Endometrial microvascular endothelial cells (primary cell): Measurements from ENCODE around the gene RNU1-3. TPM values are rescaled to one million over a fixed set of nuclear protein-coding genes. Genes with fewer than 3 reads are reported as not detected.
"Not testable (repeated sequence)": the region's sequence is repeated elsewhere in the genome, so short reads cannot be mapped to it uniquely, and the experiment has no call there.

Source experiments
- in situ Hi-C: cut with HindIII; loops from 2 replicates; pipeline ENCODE4 v1.10.0; 2017; ENCODE audit warnings: low sequenced_read_pairs, low pct_unique_long_range_greater_than_20kb; ENCODE audit errors: inconsistent ontology term
- total RNA-seq: library from RNA; depleted of rRNA; stranded (reverse); fragments of >200 nt; gene quantifications from one replicate; pipeline ENCODE4 v1.2.3, GENCODE V29; 2015; ENCODE audit errors: inconsistent ontology term

The RNU1-3 gene
- total RNA-seq, 1 donor from 2014 or later = not detected

GRCh38 chr1:16628361-16629111, 38.2 kb downstream of the RNU1-3 start:
- in situ Hi-C loops = no loop called here

GRCh38 chr1:16626409-16626983, 40.3 kb downstream of the RNU1-3 start:
- in situ Hi-C loops = not testable (repeated sequence)

- in situ Hi-C loops = no loop called here
Measured at GRCh38 chr1:16625497-16626408, 41.0 kb downstream of the RNU1-3 start.

GRCh38 chr1:16623812-16624719, 42.7 kb downstream of the RNU1-3 start:
- in situ Hi-C loops = not testable (repeated sequence)

DNA sequence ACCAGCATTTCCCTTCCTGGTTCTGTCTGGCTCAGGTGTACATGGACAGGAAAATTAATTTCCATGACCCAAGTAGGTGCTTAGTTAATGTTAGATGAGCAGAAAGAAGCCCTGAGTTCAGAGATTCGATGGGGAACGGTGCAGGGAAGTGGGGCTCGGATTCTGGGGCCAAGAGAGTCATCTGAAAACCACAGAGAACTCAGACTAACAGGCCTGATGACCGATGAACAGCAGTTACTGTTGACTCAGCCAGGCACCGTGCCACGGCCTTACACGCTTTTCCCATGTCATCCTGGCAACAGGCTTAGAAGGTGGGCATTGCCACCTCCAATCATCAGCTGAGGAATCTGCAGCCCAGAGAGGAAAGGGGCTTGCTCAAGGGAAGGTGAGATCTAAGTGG, 43.4 kb downstream of the RNU1-3 start:
- in situ Hi-C loops = not testable (repeated sequence)

- in situ Hi-C loops = not testable (repeated sequence)
Measured at GRCh38 chr1:16621681-16622315, 45.0 kb downstream of the RNU1-3 start.

- in situ Hi-C loops = no loop called here
Measured at GRCh38 chr1:16621300-16621658, 45.5 kb downstream of the RNU1-3 start.

GRCh38 chr1:16619803-16620501, 46.8 kb downstream of the RNU1-3 start:
- in situ Hi-C loops = not testable (repeated sequence)

DNA sequence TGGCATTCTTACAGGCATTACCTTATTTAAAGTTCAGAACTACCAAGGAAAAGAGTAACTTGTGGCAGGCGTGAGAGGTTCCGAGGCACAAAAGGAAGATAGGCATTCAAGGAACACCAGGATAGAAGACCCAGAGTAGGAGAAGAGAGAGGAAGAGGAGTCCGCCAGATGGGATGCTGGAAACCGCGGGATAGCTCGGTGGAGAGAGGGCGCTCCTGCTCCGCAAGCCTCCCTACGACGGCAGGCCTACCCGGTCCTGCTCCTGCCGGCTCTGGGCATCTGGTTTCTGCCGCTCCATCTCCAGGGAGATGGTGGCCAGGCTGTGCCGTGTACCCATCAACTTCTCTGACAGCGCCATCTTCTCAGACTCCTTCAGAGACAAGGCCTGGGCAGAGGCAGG, 48.0 kb downstream of the RNU1-3 start:
- in situ Hi-C loops = no loop called here

DNA sequence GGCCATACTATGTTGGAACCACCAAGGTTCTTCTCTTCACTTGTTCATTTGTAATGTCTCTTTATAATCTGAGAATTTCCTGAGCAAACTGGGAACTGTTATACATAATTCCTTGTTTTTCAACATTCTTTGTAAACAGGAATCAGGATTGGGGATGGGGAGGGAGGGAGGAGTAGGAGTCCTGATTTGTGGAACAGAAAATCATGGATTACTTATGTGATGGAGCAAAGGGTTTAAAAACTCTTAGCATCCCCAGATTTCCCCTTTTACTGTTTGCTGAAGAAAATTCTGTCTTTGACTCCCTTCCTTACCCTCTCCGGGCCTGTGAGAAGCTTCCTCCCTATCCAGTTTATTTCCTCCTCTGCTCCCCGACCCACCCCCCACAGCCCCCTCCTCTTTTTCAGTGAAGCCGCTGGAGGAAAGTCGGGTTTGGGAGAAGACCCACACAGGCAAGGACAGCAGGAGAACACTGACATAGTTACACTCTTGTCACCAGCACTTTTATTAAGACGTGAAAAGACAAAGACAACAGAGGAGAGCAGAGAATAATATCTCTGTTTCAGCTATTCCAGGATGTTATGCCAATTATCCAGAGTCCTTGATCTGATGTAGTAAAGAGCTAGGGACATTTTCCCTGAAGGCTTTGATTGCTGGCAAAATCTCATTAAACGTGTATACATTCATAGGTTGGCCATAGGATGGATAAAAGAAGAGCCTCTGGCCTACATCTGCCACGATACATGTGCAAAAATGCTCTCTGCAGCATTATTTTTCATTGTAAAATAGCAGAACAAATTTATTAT, 48.8 kb downstream of the RNU1-3 start:
- in situ Hi-C loops = no loop called here

DNA sequence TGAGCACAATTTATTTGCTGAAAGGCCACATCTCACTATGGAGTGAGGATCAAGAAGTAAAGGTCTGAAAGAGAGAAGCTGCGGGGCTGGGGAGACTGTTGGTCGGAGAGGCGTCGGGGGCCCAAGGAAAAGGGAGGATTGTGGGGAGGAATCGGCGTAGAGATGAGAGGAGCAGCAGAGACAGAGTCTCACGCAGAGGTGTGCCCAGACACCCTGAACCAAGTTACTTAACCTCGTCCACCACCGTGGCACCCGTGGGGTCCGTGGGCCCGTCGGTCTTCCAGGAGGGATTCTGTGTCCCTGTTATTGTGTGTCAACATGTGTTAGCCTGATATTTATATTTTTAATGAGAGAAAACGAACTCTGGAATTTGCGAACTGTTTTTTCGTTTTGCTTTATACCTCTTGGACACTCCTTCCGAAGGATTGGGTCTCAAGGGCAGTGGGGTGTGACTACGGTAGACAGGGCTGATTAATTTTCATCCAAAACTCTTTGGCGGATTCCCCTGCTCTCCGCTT, 49.6 kb downstream of the RNU1-3 start:
- in situ Hi-C loops = no loop called here

Other genes starting within 250 kb of the RNU1-3 start
- gene SPATA21, start 229.5 kb downstream of the RNU1-3 start, total RNA-seq = not detected
- gene NECAP2, start 226.2 kb downstream of the RNU1-3 start, total RNA-seq = 149 TPM
- gene RNU1-1, start 152.7 kb downstream of the RNU1-3 start, total RNA-seq = not detected
- 16.7 TPM for gene NBPF1, start 53.4 kb downstream of the RNU1-3 start, total RNA-seq
- gene RNU1-4, start 73.6 kb upstream of the RNU1-3 start, total RNA-seq = not detected
- gene RNU1-2, start 229.0 kb upstream of the RNU1-3 start, total RNA-seq = not detected